ENCODE results near the gene ZNF543.

The ZNF543 gene

GRCh38 chr19:57302727-57303401 is 17.4 kb upstream of the ZNF543 start:
- DNase-seq: no peak
- no peak overlapping the region for H3K27ac ChIP-seq (ENCODE audit: low read length)
- no peak overlapping the region for H3K9ac ChIP-seq (ENCODE audit: low read depth, low read length)
- TF ChIP-seq CTCF (IDR thresholded peaks at IDR 0.05; ENCODE audit: borderline replicate concordance, extremely low read depth, low read length, poor library complexity, severe bottlenecking) (no peak), EZH2 (IDR thresholded peaks at IDR 0.05; ENCODE audit: borderline replicate concordance, low read depth, low read length, severe bottlenecking) (no peak)
- peaks cover 49% of the 10 kb centered on the region for H3K36me3 ChIP-seq (ENCODE audit: insufficient read depth, low read length)
- no peak overlapping the region for H3K4me3 ChIP-seq (ENCODE audit: low read depth in 1 of 2, low read length in 2 of 2)
- H3K4me2 ChIP-seq (ENCODE audit: insufficient read depth, low read length): no peak overlapping the region
- no peak overlapping the region for H2AFZ ChIP-seq (ENCODE audit: low read depth, low read length)
- H4K20me1 ChIP-seq (ENCODE audit: insufficient read depth, low read length): peaks cover 32% of the 10 kb centered on the region
- no peaks in the 10 kb centered on the region for H3K9me3 ChIP-seq (ENCODE audit: insufficient read depth, low read length, severe bottlenecking)
- no peak; the same call in 2 of the 3 replicates for ATAC-seq (ENCODE audit: insufficient read depth, low read depth)
- no peaks in the 10 kb centered on the region for H3K27me3 ChIP-seq (ENCODE audit: insufficient read depth, low read length, poor library complexity)
- peaks cover 37% of the 10 kb centered on the region for H3K79me2 ChIP-seq (ENCODE audit: insufficient read depth, low read length)
- H3K4me1 ChIP-seq (ENCODE audit: insufficient read depth, low read length): no peaks in the 10 kb centered on the region

DNA sequence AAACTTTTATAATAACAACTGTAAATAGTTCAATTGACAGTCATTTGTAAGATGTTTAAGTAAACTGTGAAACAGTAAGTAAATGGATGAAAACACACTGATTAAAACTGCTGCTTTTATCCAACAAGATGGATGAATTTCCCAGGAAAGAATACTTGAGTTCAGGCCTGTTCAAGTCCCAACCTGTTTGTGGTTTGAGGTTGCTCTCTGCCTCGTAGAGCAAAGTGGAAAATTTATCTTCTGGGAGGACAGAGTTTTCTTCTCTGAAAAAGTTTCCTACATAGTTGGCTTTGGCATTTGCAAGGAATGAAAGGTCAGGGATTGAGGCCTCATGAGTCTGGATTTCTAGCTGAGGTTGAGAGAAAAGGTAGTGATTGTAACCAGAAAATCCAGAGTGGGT is 15.2 kb upstream of the ZNF543 start:
- Histone ChIP-seq H3K4me3 (ENCODE audit: low read depth in 1 of 2, low read length in 2 of 2) (no peak overlapping the region), H3K36me3 (ENCODE audit: insufficient read depth, low read length) (peaks cover 34% of the 10 kb centered on the region), H3K79me2 (ENCODE audit: insufficient read depth, low read length) (peaks cover 27% of the 10 kb centered on the region), H3K9me3 (ENCODE audit: insufficient read depth, low read length, severe bottlenecking) (no peaks in the 10 kb centered on the region), H3K4me1 (ENCODE audit: insufficient read depth, low read length) (no peaks in the 10 kb centered on the region), H3K27me3 (ENCODE audit: insufficient read depth, low read length, poor library complexity) (no peaks in the 10 kb centered on the region), H2AFZ (ENCODE audit: low read depth, low read length) (no peak overlapping the region), H3K9ac (ENCODE audit: low read depth, low read length) (no peak overlapping the region), H4K20me1 (ENCODE audit: insufficient read depth, low read length) (peaks cover 29% of the 10 kb centered on the region), H3K27ac (ENCODE audit: low read length) (no peak overlapping the region), H3K4me2 (ENCODE audit: insufficient read depth, low read length) (no peak overlapping the region)
- DNase-seq: no peak
- TF ChIP-seq EZH2 (IDR thresholded peaks at IDR 0.05; ENCODE audit: borderline replicate concordance, low read depth, low read length, severe bottlenecking) (no peak), CTCF (IDR thresholded peaks at IDR 0.05; ENCODE audit: borderline replicate concordance, extremely low read depth, low read length, poor library complexity, severe bottlenecking) (no peak)
- ATAC-seq (ENCODE audit: insufficient read depth, low read depth): no peak

GRCh38 chr19:57308514-57308913 is 11.8 kb upstream of the ZNF543 start:
- Histone ChIP-seq H3K4me2 (ENCODE audit: insufficient read depth, low read length) (no peak overlapping the region), H3K36me3 (ENCODE audit: insufficient read depth, low read length) (peaks cover 3% of the 10 kb centered on the region; the same call in 1 of the 2 replicates), H3K9ac (ENCODE audit: low read depth, low read length) (no peak overlapping the region), H3K9me3 (ENCODE audit: insufficient read depth, low read length, severe bottlenecking) (no peaks in the 10 kb centered on the region), H3K27me3 (ENCODE audit: insufficient read depth, low read length, poor library complexity) (no peaks in the 10 kb centered on the region), H3K27ac (ENCODE audit: low read length) (no peak overlapping the region), H2AFZ (ENCODE audit: low read depth, low read length) (no peak overlapping the region), H3K4me1 (ENCODE audit: insufficient read depth, low read length) (no peaks in the 10 kb centered on the region), H3K79me2 (ENCODE audit: insufficient read depth, low read length) (no peaks in the 10 kb centered on the region), H3K4me3 (ENCODE audit: low read depth in 1 of 2, low read length in 2 of 2) (no peak overlapping the region), H4K20me1 (ENCODE audit: insufficient read depth, low read length) (peaks cover 5% of the 10 kb centered on the region; the same call in 1 of the 2 replicates)
- DNase-seq (no peak), ATAC-seq (ENCODE audit: insufficient read depth, low read depth) (no peak)
- TF ChIP-seq EZH2 (IDR thresholded peaks at IDR 0.05; ENCODE audit: borderline replicate concordance, low read depth, low read length, severe bottlenecking) (no peak), CTCF (IDR thresholded peaks at IDR 0.05; ENCODE audit: borderline replicate concordance, extremely low read depth, low read length, poor library complexity, severe bottlenecking) (no peak)

Data from DND-41 (cell line).